IMR-90 (cell line): ENCODE measurements around the gene ARSB. TPM values are rescaled to one million over a fixed set of nuclear protein-coding genes. Genes with fewer than 3 reads are reported as not detected.

Source experiments
- ATAC-seq: fragments of 200-7000 bp; cut with Tn5 transposase; 2 replicates; pipeline ENCODE4 v1.9.1; 2020; ENCODE audit warnings: low read depth, mild to moderate bottlenecking, moderate library complexity
- BruUV-seq: library from RNA; stranded (reverse); fragments of 400-500 nt; replicated peaks from 2 replicates; lab custom pipeline; 2021; lab: Mats Ljungman, UMichigan
- CTCF ChIA-PET: fragments of 300-600 bp; formaldehyde crosslinking; extraction: SDS; loops from one replicate; lab custom pipeline; 2021; ENCODE audit warnings: antibody characterized with exemption; lab: Yijun Ruan, JAX
- POLR2A ChIA-PET: fragments of 300-600 bp; sonication (Branson Sonifier 250); formaldehyde crosslinking; loops from one replicate; lab custom pipeline; 2022; ENCODE audit warnings: antibody characterized with exemption; ENCODE audit not compliant: unreplicated experiment; lab: Charles Lee
- DNase-seq: peaks from one replicate; pipeline ENCODE4 v3.0.0; 2013
- H2AFZ ChIP-seq: replicated peaks from 2 replicates; pipeline ENCODE3; 2013; ENCODE audit warnings: low read length, mild to moderate bottlenecking; ENCODE audit not compliant: poor library complexity
- H2AK5ac ChIP-seq: 2 replicates; pipeline ENCODE4 v1.6.1; 2013; ENCODE audit warnings: low read depth, low read length, inconsistent platforms
- H2AK9ac ChIP-seq: replicated peaks from 2 replicates; pipeline ENCODE3; 2013; ENCODE audit warnings: mild to moderate bottlenecking, low read depth, low read length, moderate library complexity; ENCODE audit not compliant: poor library complexity
- H2BK120ac ChIP-seq: 2 replicates; pipeline ENCODE4 v1.6.1; 2013; ENCODE audit warnings: low read depth, low read length, inconsistent platforms
- H2BK15ac ChIP-seq: 3 replicates; pipeline ENCODE4 v1.6.1; 2013; ENCODE audit warnings: low read depth, low read length, inconsistent platforms
- H2BK20ac ChIP-seq: 2 replicates; pipeline ENCODE4 v1.6.1; 2013; ENCODE audit warnings: low read depth, mild to moderate bottlenecking, inconsistent platforms, low read length, moderate library complexity
- H2BK5ac ChIP-seq: 2 replicates; pipeline ENCODE4 v1.6.1; 2013; ENCODE audit warnings: mild to moderate bottlenecking, low read depth, low read length, inconsistent platforms; ENCODE audit not compliant: poor library complexity, severe bottlenecking
- H3K14ac ChIP-seq: replicated peaks from 2 replicates; pipeline ENCODE4 v1.6.1; 2013; ENCODE audit warnings: low read depth, low read length, inconsistent platforms
- H3K18ac ChIP-seq: 2 replicates; pipeline ENCODE4 v1.6.1; 2013; ENCODE audit warnings: low read depth, low read length, control low read depth
- H3K23ac ChIP-seq: 2 replicates; pipeline ENCODE4 v1.6.1; 2013; ENCODE audit warnings: low read depth, low read length, inconsistent platforms
- H3K27ac ChIP-seq: 2 replicates; pipeline ENCODE4 v1.5.1; 2013; ENCODE audit warnings: mild to moderate bottlenecking, control low read depth, low read length; ENCODE audit not compliant: insufficient read depth
- H3K27me3 ChIP-seq: 2 replicates; pipeline ENCODE4 v1.6.1; 2013; ENCODE audit warnings: low read length; ENCODE audit not compliant: control insufficient read depth, insufficient read depth
- H3K36me3 ChIP-seq: 2 replicates; pipeline ENCODE4 v1.6.1; 2013; ENCODE audit warnings: low read length, mixed read lengths; ENCODE audit not compliant: control insufficient read depth, insufficient read depth
- H3K4ac ChIP-seq: 2 replicates; pipeline ENCODE4 v1.6.1; 2013; ENCODE audit warnings: low read depth, low read length, inconsistent platforms
- H3K4me1 ChIP-seq: 2 replicates; pipeline ENCODE4 v1.6.1; 2013; ENCODE audit warnings: low read length, mixed read lengths; ENCODE audit not compliant: control insufficient read depth, insufficient read depth
- H3K4me2 ChIP-seq: 2 replicates; pipeline ENCODE4 v1.6.1; 2013; ENCODE audit warnings: low read depth, mild to moderate bottlenecking, control low read depth, low read length, moderate library complexity
- H3K4me3 ChIP-seq: 2 replicates; pipeline ENCODE4 v1.5.1; 2013; ENCODE audit warnings: low read depth, mild to moderate bottlenecking, control low read depth, low read length, moderate library complexity; ENCODE audit not compliant: insufficient read depth
- H3K56ac ChIP-seq: 2 replicates; pipeline ENCODE4 v1.6.1; 2013; ENCODE audit warnings: low read length, inconsistent platforms; ENCODE audit not compliant: insufficient read depth; ENCODE audit errors: extremely low read depth
- H3K79me1 ChIP-seq, 2 experiments: 2 replicates each; pipeline ENCODE4 v1.6.1; 2013; ENCODE audit warnings: low read length in 2 of 2, inconsistent platforms in 1 of 2, low read depth in 1 of 2
- H3K9ac ChIP-seq: 2 replicates; pipeline ENCODE4 v1.6.1; 2013; ENCODE audit warnings: low read depth, low read length, control low read depth
- H3K9me1 ChIP-seq: 2 replicates; pipeline ENCODE4 v1.6.1; 2013; ENCODE audit warnings: low read length, inconsistent platforms; ENCODE audit not compliant: insufficient read depth
- H3K9me3 ChIP-seq: 2 replicates; pipeline ENCODE4 v1.6.1; 2013; ENCODE audit warnings: low read length; ENCODE audit not compliant: control insufficient read depth, insufficient read depth
- H4K20me1 ChIP-seq: 2 replicates; pipeline ENCODE4 v1.6.1; 2013; ENCODE audit warnings: low read length, inconsistent platforms; ENCODE audit not compliant: insufficient read depth
- H4K5ac ChIP-seq: 2 replicates; pipeline ENCODE4 v1.6.1; 2013; ENCODE audit warnings: mild to moderate bottlenecking, low read depth, low read length, control low read depth
- H4K8ac ChIP-seq, 2 experiments: 2 replicates each; pipeline ENCODE4 v1.6.1; 2013; ENCODE audit warnings: low read depth in 2 of 2, low read length in 2 of 2, control low read depth in 1 of 2, inconsistent platforms in 1 of 2
- H4K91ac ChIP-seq: 2 replicates; pipeline ENCODE4 v1.6.1; 2013; ENCODE audit warnings: low read depth, low read length, inconsistent platforms; ENCODE audit not compliant: insufficient read depth
- MAFK ChIP-seq: IDR thresholded peaks from 2 replicates; pipeline ENCODE4 v1.6.1; 2012; ENCODE audit warnings: low read depth, low read length, improper control_type of control experiment
- RAD21 ChIP-seq: IDR thresholded peaks from 2 replicates; pipeline ENCODE4 v1.6.1; 2012; ENCODE audit warnings: low read length, improper control_type of control experiment
- WGBS, 2 experiments: methylation state at CpG; one replicate each; pipeline versions ENCODE4 v1.1.5 to v1.1.7; 2013; ENCODE audit warnings: missing lambda C conversion rate in 2 of 2; ENCODE audit not compliant: insufficient read length in 1 of 2; ENCODE audit errors: extremely low coverage in 2 of 2; 5-methylcytosine and 5-hydroxymethylcytosine counted together
- dilution Hi-C: fragments of 300-500 bp; cut with HindIII; formaldehyde crosslinking; loops from one replicate; pipeline ENCODE4 v1.14.3; 2018; ENCODE audit warnings: low sequenced_read_pairs; ENCODE audit not compliant: unreplicated experiment
- in situ Hi-C: fragments of 300-500 bp; cut with MboI; formaldehyde crosslinking; loops from 3 replicates; pipeline ENCODE4 v1.14.3; 2019; ENCODE audit warnings: low sequenced_read_pairs, inconsistent platforms, mixed read lengths
- intact Hi-C: fragments of 100-400 bp; cut with micrococcal nuclease; formaldehyde crosslinking; loops from 2 replicates; pipeline ENCODE4 v1.10.0; 2022
- polyA plus RNA-seq, 3 experiments: library from polyadenylated mRNA; depleted of rRNA; stranded (reverse); fragments of >200 nt; gene quantifications; 2 replicates each; pipeline ENCODE4 v1.2.3, GENCODE V29; 2012; ENCODE audit warnings: low replicate concordance in 1 of 3
- total RNA-seq: library from RNA; depleted of rRNA; stranded (reverse); fragments of >200 nt; gene quantifications from 2 replicates; pipeline ENCODE4 v1.2.3, GENCODE V29; 2012

Gene ARSB
- total and polyA plus RNA-seq, 2 of the 4 experiments (the other 2 are of a cell fraction): 16.0 to 16.3 TPM

DNA sequence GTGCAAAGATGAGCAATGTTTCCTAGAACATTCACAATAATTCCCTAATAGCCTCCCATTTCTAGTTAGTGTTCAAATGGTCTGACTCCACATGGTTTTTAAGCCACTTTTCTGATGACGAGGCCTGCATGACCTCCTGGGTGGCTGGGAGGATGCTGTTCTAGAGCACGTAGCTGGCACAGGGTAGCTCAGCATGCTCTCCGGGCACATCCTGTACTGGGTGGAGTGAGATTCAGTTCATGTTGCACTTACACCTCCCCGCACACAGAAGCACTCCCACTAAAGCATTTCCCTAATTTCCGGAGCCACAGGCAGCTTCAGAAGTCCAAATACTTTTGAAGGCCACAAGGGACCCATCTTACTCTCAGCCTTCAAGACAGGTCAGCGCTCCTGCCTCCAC lies 176.7 kb downstream of the ARSB start:
- no peaks in the 10 kb centered on the region for H4K20me1 ChIP-seq
- no peak overlapping the region for H3K9ac ChIP-seq
- H3K36me3 ChIP-seq: no peaks in the 10 kb centered on the region
- H3K4me1 ChIP-seq: peaks cover 23% of the 10 kb centered on the region
- no peak for ATAC-seq
- H3K4me3 ChIP-seq: no peak overlapping the region
- in situ Hi-C loops: no loop called here
- peak overlapping the region; percentile 86 for H2AK5ac ChIP-seq
- H2BK20ac ChIP-seq: peak overlapping the region; percentile 38; the same call in 1 of the 2 replicates
- no peaks in the 10 kb centered on the region for H3K9me3 ChIP-seq
- H2BK5ac ChIP-seq: no peak overlapping the region
- POLR2A ChIA-PET: no interaction called here
- H3K79me1 ChIP-seq: no peaks in the 10 kb centered on the region; a peak in 1 of 4 replicates
- no peak overlapping the region for H3K4me2 ChIP-seq
- dilution Hi-C loops: no loop called here
- no peak overlapping the region for H3K23ac ChIP-seq
- CTCF ChIA-PET: no interaction called here
- H3K56ac ChIP-seq: no peak overlapping the region
- H4K91ac ChIP-seq: peak overlapping the region; percentile 51; the same call in 1 of the 2 replicates
- no peak overlapping the region for H4K8ac ChIP-seq
- peak overlapping the region; percentile 47; the same call in 1 of the 2 replicates for H2BK120ac ChIP-seq
- no peak overlapping the region for H3K27ac ChIP-seq
- peak overlapping the region; percentile 60 for H3K4ac ChIP-seq
- intact Hi-C loops: loop anchor here (5.0 kb wide), 1 partner anchor 271 kb away; no protein-coding TSS in a partner anchor
- no peaks in the 10 kb centered on the region for H3K27me3 ChIP-seq
- no peak for TF ChIP-seq MAFK
- TF ChIP-seq RAD21: no peak
- BruUV-seq: no TSS peak
- 100% methylated on average over 1 of the region's 6 CpGs; no CpG with 5 or more reads in 1 of the 2 experiments for WGBS, 2 experiments
- H3K18ac ChIP-seq: no peak overlapping the region; the same call in 1 of the 2 replicates
- peak overlapping the region; percentile 46; the same call in 1 of the 3 replicates for H2BK15ac ChIP-seq
- DNase-seq: no peak
- H3K9me1 ChIP-seq: peaks cover 28% of the 10 kb centered on the region
- H3K14ac ChIP-seq: peak overlapping the region; percentile 50
- no peak overlapping the region for H2AK9ac ChIP-seq
- H2AFZ ChIP-seq: no peak overlapping the region
- H4K5ac ChIP-seq: no peak overlapping the region
